Nephron progenitor cell (in vitro differentiated cells): ENCODE measurements around the gene APOB.

Experiments used
- DNase-seq: peaks from one replicate; pipeline ENCODE4 v3.0.0; 2021
- H3K27ac Mint-ChIP-seq: 2 replicates; pipeline ENCODE4 v1.8.0; 2021; ENCODE audit warnings: mild to moderate bottlenecking, moderate library complexity, mixed read lengths
- H3K27me3 Mint-ChIP-seq: 2 replicates; pipeline ENCODE4 v1.8.0; 2021; ENCODE audit warnings: mild to moderate bottlenecking, low read depth, mixed read lengths; ENCODE audit not compliant: poor library complexity
- H3K36me3 Mint-ChIP-seq: 2 replicates; pipeline ENCODE4 v1.8.0; 2021; ENCODE audit warnings: low read depth, mixed read lengths
- H3K4me1 Mint-ChIP-seq: 2 replicates; pipeline ENCODE4 v1.8.0; 2021; ENCODE audit warnings: mixed read lengths
- H3K4me3 Mint-ChIP-seq: 2 replicates; pipeline ENCODE4 v1.8.0; 2021; ENCODE audit warnings: mild to moderate bottlenecking, moderate library complexity, mixed read lengths
- H3K9me3 Mint-ChIP-seq: 2 replicates; pipeline ENCODE4 v1.8.0; 2021; ENCODE audit warnings: mild to moderate bottlenecking, moderate library complexity, mixed read lengths
- TF ChIP-seq, protein P1 (sequence below): fragments of 200-600 bp; sonication (generic); IDR thresholded peaks from 2 replicates; pipeline ENCODE4 v1.5.0; 2021; ENCODE audit warnings: antibody characterized with exemption

The APOB gene

DNA sequence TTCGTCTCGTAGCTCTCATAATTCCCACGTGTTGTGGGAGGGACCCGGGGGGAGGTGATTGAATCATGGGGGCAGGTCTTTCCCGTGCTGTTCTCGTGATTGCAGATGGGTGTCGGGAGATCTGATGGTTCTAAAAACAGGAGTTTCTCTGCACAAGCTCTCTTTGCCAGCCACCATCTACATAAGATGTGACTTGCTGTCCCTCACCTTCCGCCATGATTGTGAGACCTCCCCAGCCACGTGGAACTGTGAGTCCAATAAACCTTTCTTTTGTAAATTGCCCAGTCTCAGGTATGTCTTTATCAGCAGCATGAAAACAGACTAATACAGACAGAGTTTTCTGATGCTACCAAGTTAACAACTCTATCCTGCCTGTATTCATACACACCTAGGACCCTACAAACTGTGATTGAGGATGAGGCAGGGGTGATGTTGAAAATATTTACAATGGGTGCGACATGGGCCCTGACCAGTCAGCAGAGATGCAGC is 3.9 kb downstream of the APOB start:
- Mint-ChIP-seq H3K9me3 (no peaks in the 10 kb centered on the region), H3K4me3 (no peak overlapping the region), H3K4me1 (peaks cover 6% of the 10 kb centered on the region), H3K36me3 (no peaks in the 10 kb centered on the region), H3K27ac (no peak overlapping the region), H3K27me3 (peaks cover 76% of the 10 kb centered on the region)
- TF ChIP-seq, protein P1, sequence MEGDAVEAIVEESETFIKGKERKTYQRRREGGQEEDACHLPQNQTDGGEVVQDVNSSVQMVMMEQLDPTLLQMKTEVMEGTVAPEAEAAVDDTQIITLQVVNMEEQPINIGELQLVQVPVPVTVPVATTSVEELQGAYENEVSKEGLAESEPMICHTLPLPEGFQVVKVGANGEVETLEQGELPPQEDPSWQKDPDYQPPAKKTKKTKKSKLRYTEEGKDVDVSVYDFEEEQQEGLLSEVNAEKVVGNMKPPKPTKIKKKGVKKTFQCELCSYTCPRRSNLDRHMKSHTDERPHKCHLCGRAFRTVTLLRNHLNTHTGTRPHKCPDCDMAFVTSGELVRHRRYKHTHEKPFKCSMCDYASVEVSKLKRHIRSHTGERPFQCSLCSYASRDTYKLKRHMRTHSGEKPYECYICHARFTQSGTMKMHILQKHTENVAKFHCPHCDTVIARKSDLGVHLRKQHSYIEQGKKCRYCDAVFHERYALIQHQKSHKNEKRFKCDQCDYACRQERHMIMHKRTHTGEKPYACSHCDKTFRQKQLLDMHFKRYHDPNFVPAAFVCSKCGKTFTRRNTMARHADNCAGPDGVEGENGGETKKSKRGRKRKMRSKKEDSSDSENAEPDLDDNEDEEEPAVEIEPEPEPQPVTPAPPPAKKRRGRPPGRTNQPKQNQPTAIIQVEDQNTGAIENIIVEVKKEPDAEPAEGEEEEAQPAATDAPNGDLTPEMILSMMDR, result no peak
- no peak for DNase-seq

DNA sequence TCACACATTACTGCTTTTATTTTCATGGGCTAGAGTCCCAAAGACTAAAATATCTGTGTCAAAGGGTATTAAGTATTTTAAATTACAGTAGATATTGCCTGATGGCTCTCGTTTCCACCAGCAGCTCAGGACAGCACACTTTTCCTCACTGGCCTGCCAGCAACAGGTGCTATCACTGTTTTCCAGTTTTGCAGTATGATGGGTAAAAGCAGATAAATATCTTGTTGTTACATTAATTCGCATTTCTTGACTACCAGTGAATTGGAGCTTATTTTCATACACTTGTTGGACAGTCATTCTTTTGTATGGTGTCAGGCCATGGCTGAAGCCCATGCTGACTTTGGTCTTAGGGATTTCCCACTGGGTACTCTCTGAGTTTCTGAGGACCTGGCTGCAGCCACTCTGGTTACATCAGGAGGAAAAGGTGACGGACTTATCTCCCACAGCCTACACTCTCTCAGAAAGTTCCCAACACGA is 4.8 kb downstream of the APOB start:
- H3K27ac Mint-ChIP-seq, result no peak overlapping the region
- TF ChIP-seq, protein P1, result no peak
- no peak for DNase-seq
- H3K4me3 Mint-ChIP-seq, result no peak overlapping the region
- H3K27me3 Mint-ChIP-seq, result peaks cover 73% of the 10 kb centered on the region
- H3K36me3 Mint-ChIP-seq, result no peaks in the 10 kb centered on the region
- H3K4me1 Mint-ChIP-seq, result peaks cover 6% of the 10 kb centered on the region
- no peaks in the 10 kb centered on the region for H3K9me3 Mint-ChIP-seq

GRCh38 chr2:21038403-21039073 is 5.3 kb downstream of the APOB start:
- no peak overlapping the region for H3K4me3 Mint-ChIP-seq
- H3K36me3 Mint-ChIP-seq, result no peaks in the 10 kb centered on the region
- TF ChIP-seq, protein P1, result no peak
- no peak for DNase-seq
- H3K9me3 Mint-ChIP-seq, result no peaks in the 10 kb centered on the region
- no peak overlapping the region for H3K27ac Mint-ChIP-seq
- H3K27me3 Mint-ChIP-seq, result peaks cover 74% of the 10 kb centered on the region
- peaks cover 6% of the 10 kb centered on the region for H3K4me1 Mint-ChIP-seq

GRCh38 chr2:21037671-21038108 is 6.2 kb downstream of the APOB start:
- Mint-ChIP-seq H3K9me3 (no peaks in the 10 kb centered on the region), H3K36me3 (no peaks in the 10 kb centered on the region), H3K4me1 (peaks cover under 1% of the 10 kb centered on the region), H3K27ac (no peak overlapping the region), H3K27me3 (peaks cover 66% of the 10 kb centered on the region), H3K4me3 (no peak overlapping the region)
- no peak for DNase-seq
- TF ChIP-seq, protein P1, result no peak

DNA sequence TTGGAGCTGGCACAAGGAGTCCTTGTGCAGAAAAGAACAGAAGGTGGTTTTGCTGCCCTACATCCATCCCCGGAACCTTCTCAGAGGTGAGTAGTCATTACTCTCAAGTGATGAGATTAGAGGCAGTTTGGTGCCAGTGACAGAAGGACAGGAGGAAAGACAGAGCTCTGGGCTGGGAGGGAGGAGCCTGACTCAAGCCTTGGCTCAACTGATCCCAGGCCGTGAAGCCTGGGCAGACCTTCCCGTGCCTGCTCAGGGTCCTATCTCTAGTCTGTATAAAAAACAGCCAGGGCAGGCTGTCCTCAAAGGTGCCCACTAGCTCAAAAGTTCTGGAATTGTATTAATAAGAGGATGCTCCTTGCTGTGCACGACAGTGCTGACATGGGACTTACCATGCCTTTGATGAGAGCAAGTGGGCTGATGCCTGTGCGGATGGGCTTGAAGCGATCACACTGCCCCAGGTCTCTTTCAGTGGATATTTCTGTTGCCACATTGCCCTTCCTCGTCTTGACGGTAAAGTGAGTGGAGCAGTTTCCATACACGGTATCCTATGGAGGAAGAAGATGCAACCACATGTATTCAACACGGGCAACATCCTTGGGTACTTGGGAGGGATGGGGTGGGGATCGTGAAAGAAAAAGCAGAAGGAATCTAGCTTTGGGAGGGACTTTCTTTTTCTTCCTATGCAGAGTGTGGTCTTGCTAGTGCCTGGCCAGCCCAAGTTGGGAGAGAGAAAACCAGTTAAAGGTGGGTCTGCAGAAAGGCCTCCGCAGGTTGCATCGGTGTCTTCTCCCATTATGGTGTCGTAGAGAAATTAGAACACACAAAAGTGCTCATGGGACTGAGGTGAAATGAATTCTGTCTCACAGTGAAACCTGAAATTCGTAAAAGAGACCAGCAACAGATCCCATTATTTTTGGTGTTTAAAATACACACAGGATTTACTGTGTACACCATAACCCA is 6.9 kb downstream of the APOB start:
- Mint-ChIP-seq H3K4me3 (no peak overlapping the region), H3K36me3 (no peaks in the 10 kb centered on the region), H3K9me3 (no peaks in the 10 kb centered on the region), H3K27ac (no peak overlapping the region), H3K27me3 (peaks cover 64% of the 10 kb centered on the region), H3K4me1 (no peaks in the 10 kb centered on the region)
- DNase-seq, result no peak
- TF ChIP-seq, protein P1, result no peak
